Thyroid gland (tissue), 4 donors: ENCODE data around the gene NFYA.

Experiments used
- POLR2A ChIP-seq, 2 donors: fragments of 450-650 bp; IDR thresholded peaks; one replicate each; pipeline ENCODE4 v1.6.1; 2017; ENCODE audit warnings: antibody characterized with exemption in 2 of 2, mild to moderate bottlenecking in 2 of 2, moderate library complexity in 1 of 2
- TF ChIP-seq, protein P1 (sequence below), 6 experiments: fragments of 200-600 bp in 3 of 6; fragments of 450-650 bp in 3 of 6; sonication (generic) in 3 of 6; IDR thresholded peaks; one replicate each; pipeline ENCODE4 v1.5.1; 2016 to 2019; ENCODE audit warnings: antibody characterized with exemption in 6 of 6, mild to moderate bottlenecking in 2 of 6, inconsistent platforms in 1 of 6, moderate library complexity in 1 of 6

DNA sequence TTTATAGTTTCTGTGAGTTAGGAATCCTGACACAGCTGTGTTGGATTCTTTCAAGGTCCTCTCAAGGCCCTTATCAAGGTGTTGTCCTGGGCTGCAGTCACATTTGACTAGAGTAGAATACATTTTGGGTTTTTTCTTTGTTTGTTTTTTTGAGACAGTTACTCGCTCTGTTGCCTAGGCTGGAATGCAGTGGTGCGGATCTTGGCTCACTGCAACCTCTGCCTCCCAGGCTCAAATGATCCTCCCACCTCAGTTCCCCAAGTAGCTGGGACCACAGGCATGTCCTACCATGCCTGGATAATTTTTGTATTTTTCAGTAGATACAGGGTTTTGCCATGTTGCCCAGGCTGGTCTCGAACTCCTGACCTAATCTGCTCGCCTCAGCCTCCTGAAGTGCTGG lies 15.7 kb downstream of the NFYA start:
- TF ChIP-seq, protein P1, sequence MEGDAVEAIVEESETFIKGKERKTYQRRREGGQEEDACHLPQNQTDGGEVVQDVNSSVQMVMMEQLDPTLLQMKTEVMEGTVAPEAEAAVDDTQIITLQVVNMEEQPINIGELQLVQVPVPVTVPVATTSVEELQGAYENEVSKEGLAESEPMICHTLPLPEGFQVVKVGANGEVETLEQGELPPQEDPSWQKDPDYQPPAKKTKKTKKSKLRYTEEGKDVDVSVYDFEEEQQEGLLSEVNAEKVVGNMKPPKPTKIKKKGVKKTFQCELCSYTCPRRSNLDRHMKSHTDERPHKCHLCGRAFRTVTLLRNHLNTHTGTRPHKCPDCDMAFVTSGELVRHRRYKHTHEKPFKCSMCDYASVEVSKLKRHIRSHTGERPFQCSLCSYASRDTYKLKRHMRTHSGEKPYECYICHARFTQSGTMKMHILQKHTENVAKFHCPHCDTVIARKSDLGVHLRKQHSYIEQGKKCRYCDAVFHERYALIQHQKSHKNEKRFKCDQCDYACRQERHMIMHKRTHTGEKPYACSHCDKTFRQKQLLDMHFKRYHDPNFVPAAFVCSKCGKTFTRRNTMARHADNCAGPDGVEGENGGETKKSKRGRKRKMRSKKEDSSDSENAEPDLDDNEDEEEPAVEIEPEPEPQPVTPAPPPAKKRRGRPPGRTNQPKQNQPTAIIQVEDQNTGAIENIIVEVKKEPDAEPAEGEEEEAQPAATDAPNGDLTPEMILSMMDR (IDR thresholded peaks at IDR 0.05), result no peak
- TF ChIP-seq POLR2A (IDR thresholded peaks at IDR 0.05), result no peak
